Measurements from ENCODE around the gene KRT74.

- TF ChIP-seq POLR2AphosphoS5 (IDR thresholded peaks at IDR 0.05; ENCODE audit: low read depth, low read length) (no peak), CTCF (IDR thresholded peaks at IDR 0.05) (no peak), REST (IDR thresholded peaks at IDR 0.05; ENCODE audit: insufficient read depth in 1 of 2, low read depth in 2 of 2, low read length in 1 of 2) (no peak), SIN3A (IDR thresholded peaks at IDR 0.05; ENCODE audit: borderline replicate concordance, insufficient read depth, low read depth, low read length) (no peak), TCF7L2 (IDR thresholded peaks at IDR 0.05; ENCODE audit: low read depth, low read length) (no peak)
Observed at GRCh38 chr12:52541709-52542108, 31.9 kb downstream of the KRT74 start.
